ENCODE data around the gene ABHD8. TPM values are rescaled to one million over a fixed set of nuclear protein-coding genes. Genes with fewer than 3 reads are reported as not detected.

The ABHD8 gene
- total and polyA plus RNA-seq, 2 donors from 2014 or later: 9.6 to 20.0 TPM

- no peak for TF ChIP-seq CTCF (IDR thresholded peaks at IDR 0.05; ENCODE audit: borderline replicate concordance, extremely low read depth, insufficient read depth)
- Histone ChIP-seq H3K4me1 (ENCODE audit: control insufficient read depth in 2 of 3, insufficient read depth in 2 of 3, low read depth in 1 of 3, low read length in 3 of 3) (no peaks in the 10 kb centered on the region), H3K27ac (ENCODE audit: low read depth in 2 of 2, low read length in 2 of 2) (no peak overlapping the region), H3K9me3 (ENCODE audit: control insufficient read depth in 2 of 3, insufficient read depth in 1 of 3, low read length in 3 of 3) (no peaks in the 10 kb centered on the region), H3K9ac (ENCODE audit: low read length in 3 of 3) (no peak overlapping the region), H3K36me3 (ENCODE audit: control insufficient read depth in 2 of 3, insufficient read depth in 3 of 3, low read length in 3 of 3) (peaks cover 0 to 5% (median 0%) of the 10 kb centered on the region in 3 donors), H3K27me3 (ENCODE audit: control insufficient read depth, insufficient read depth, low read length) (no peaks in the 10 kb centered on the region), H3K4me3 (ENCODE audit: low read length in 3 of 3) (no peak overlapping the region)
- FAIRE-seq (no peak), DNase-seq (peak in 1 of 5 donors; percentile 65)
- intact Hi-C loops (cut with DNase I): no loop called here
Measured at GRCh38 chr19:17323964-17324332, 20.7 kb upstream of the ABHD8 start.

- no peaks in the 10 kb centered on the region for H3K27me3 ChIP-seq (ENCODE audit: control insufficient read depth, insufficient read depth, low read length)
- H3K4me3 ChIP-seq (ENCODE audit: low read length in 3 of 3): no peak overlapping the region
- no peaks in the 10 kb centered on the region for H3K4me1 ChIP-seq (ENCODE audit: control insufficient read depth in 2 of 3, insufficient read depth in 2 of 3, low read depth in 1 of 3, low read length in 3 of 3)
- FAIRE-seq (no peak), DNase-seq (peak in 1 of 5 donors; percentile 51)
- intact Hi-C loops (cut with DNase I): no loop called here
- H3K9me3 ChIP-seq (ENCODE audit: control insufficient read depth in 2 of 3, insufficient read depth in 1 of 3, low read length in 3 of 3): no peaks in the 10 kb centered on the region
- peaks cover 0 to 5% (median 0%) of the 10 kb centered on the region in 3 donors for H3K36me3 ChIP-seq (ENCODE audit: control insufficient read depth in 2 of 3, insufficient read depth in 3 of 3, low read length in 3 of 3)
- H3K9ac ChIP-seq (ENCODE audit: low read length in 3 of 3): no peak overlapping the region
- no peak overlapping the region for H3K27ac ChIP-seq (ENCODE audit: low read depth in 2 of 2, low read length in 2 of 2)
- no peak for TF ChIP-seq CTCF (IDR thresholded peaks at IDR 0.05; ENCODE audit: borderline replicate concordance, extremely low read depth, insufficient read depth)
Measured at GRCh38 chr19:17323300-17323963, 20.2 kb upstream of the ABHD8 start.

DNA sequence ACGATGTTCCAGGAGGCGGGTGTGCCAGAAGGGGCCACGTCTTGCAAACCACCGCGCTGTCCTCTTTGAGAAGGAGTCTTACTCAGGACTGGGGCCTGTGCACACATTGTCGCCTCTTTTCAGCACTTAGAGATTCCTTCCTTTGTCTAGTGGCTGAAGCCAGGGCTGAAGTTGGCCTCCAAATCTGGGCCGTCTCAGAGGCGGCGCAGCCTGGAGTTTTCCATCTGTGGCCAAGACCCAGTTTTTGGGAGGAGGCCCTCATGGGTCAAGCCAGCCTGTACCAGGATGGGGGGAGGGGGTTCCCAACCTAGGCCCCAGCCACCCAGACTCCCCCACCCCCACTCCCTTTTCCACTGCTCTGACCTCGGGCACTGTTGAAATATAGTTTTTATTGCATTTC, 19.6 kb upstream of the ABHD8 start:
- intact Hi-C loops (cut with DNase I): no loop called here
- DNase-seq (peak in 1 of 5 donors; percentile 85), FAIRE-seq (no peak)
- Histone ChIP-seq H3K4me1 (ENCODE audit: control insufficient read depth in 2 of 3, insufficient read depth in 2 of 3, low read depth in 1 of 3, low read length in 3 of 3) (no peaks in the 10 kb centered on the region), H3K9ac (ENCODE audit: low read length in 3 of 3) (no peak overlapping the region), H3K27ac (ENCODE audit: low read depth in 2 of 2, low read length in 2 of 2) (no peak overlapping the region), H3K36me3 (ENCODE audit: control insufficient read depth in 2 of 3, insufficient read depth in 3 of 3, low read length in 3 of 3) (peaks cover 0 to 5% (median 0%) of the 10 kb centered on the region in 3 donors), H3K27me3 (ENCODE audit: control insufficient read depth, insufficient read depth, low read length) (no peaks in the 10 kb centered on the region), H3K9me3 (ENCODE audit: control insufficient read depth in 2 of 3, insufficient read depth in 1 of 3, low read length in 3 of 3) (no peaks in the 10 kb centered on the region), H3K4me3 (ENCODE audit: low read length in 3 of 3) (no peak overlapping the region)
- no peak for TF ChIP-seq CTCF (IDR thresholded peaks at IDR 0.05; ENCODE audit: borderline replicate concordance, extremely low read depth, insufficient read depth)

All from kidney (tissue), 14 donors.